WTC11 (cell line): ENCODE data around the gene CNST. TPM values are rescaled to one million over a fixed set of nuclear protein-coding genes. Genes with fewer than 3 reads are reported as not detected.

Experiments used
- ATAC-seq: fragments of 200-7000 bp; cut with Tn5 transposase; 2 replicates; pipeline ENCODE4 v1.10.0; 2021; ENCODE audit warnings: mild to moderate bottlenecking, moderate library complexity
- CTCF ChIA-PET: fragments of 300-600 bp; sonication (Branson Sonifier 250); formaldehyde crosslinking; loops from one replicate; lab custom pipeline; 2021; ENCODE audit warnings: antibody characterized with exemption; lab: Charles Lee
- POLR2A ChIA-PET: fragments of 350-600 bp; sonication (Branson Sonifier 250); formaldehyde crosslinking; loops from one replicate; lab custom pipeline; 2021; ENCODE audit warnings: antibody characterized with exemption; lab: Charles Lee
- DNase-seq: peaks from one replicate; pipeline ENCODE4 v3.0.0; 2021; ENCODE audit warnings: low spot score
- H3K27ac Mint-ChIP-seq: 2 replicates; pipeline ENCODE4 v1.8.0; 2021; ENCODE audit warnings: mixed read lengths
- H3K27me3 Mint-ChIP-seq: 2 replicates; pipeline ENCODE4 v1.8.0; 2021; ENCODE audit warnings: low read depth, mild to moderate bottlenecking, moderate library complexity, mixed read lengths
- H3K36me3 Mint-ChIP-seq: 2 replicates; pipeline ENCODE4 v1.8.0; 2021; ENCODE audit warnings: mixed read lengths
- H3K4me1 Mint-ChIP-seq: 2 replicates; pipeline ENCODE4 v1.8.0; 2022; ENCODE audit warnings: mixed read lengths
- H3K4me3 Mint-ChIP-seq: 2 replicates; pipeline ENCODE4 v1.8.0; 2021; ENCODE audit warnings: mild to moderate bottlenecking, moderate library complexity, mixed read lengths
- H3K9me3 Mint-ChIP-seq: 2 replicates; pipeline ENCODE4 v1.8.0; 2021; ENCODE audit warnings: mixed read lengths
- ATF1 ChIP-seq: sonication (generic); formaldehyde crosslinking; IDR thresholded peaks from 2 replicates; pipeline ENCODE4 v1.8.1; 2023; ENCODE audit warnings: mild to moderate bottlenecking, moderate library complexity, missing genetic modification reagents
- CDX4 ChIP-seq: fragments of 250-450 bp; sonication (Bioruptor Pico); IDR thresholded peaks from 2 replicates; pipeline ENCODE4 v1.9.0; 2021; ENCODE audit warnings: moderate library complexity, mild to moderate bottlenecking, inconsistent platforms, borderline replicate concordance
- ESRRA ChIP-seq: sonication (generic); formaldehyde crosslinking; IDR thresholded peaks from 2 replicates; pipeline ENCODE4 v1.8.1; 2022; ENCODE audit warnings: mild to moderate bottlenecking, missing genetic modification reagents, borderline replicate concordance
- FOXK1 ChIP-seq: sonication (generic); formaldehyde crosslinking; IDR thresholded peaks from 2 replicates; pipeline ENCODE4 v1.8.0; 2022; ENCODE audit warnings: mild to moderate bottlenecking, moderate library complexity, missing genetic modification reagents
- GTF2I ChIP-seq: fragments of 250-450 bp; sonication (Bioruptor Pico); conservative IDR thresholded peaks from 2 replicates; pipeline ENCODE4 v1.4.0; 2021; ENCODE audit warnings: mild to moderate bottlenecking
- NR1H2 ChIP-seq: sonication (generic); formaldehyde crosslinking; IDR thresholded peaks from 2 replicates; pipeline ENCODE4 v1.9.0; 2021; ENCODE audit warnings: mild to moderate bottlenecking, moderate library complexity, missing genetic modification reagents
- PRRX2 ChIP-seq: fragments of 250-450 bp; sonication (Bioruptor Pico); IDR thresholded peaks from 2 replicates; pipeline ENCODE4 v1.8.0; 2021; ENCODE audit warnings: mild to moderate bottlenecking
- SP1 ChIP-seq: sonication (generic); formaldehyde crosslinking; conservative IDR thresholded peaks from 2 replicates; pipeline ENCODE4 v1.8.1; 2022; ENCODE audit warnings: missing genetic modification reagents
- ZNF121 ChIP-seq: sonication (generic); formaldehyde crosslinking; IDR thresholded peaks from 2 replicates; pipeline ENCODE4 v1.8.0; 2023; ENCODE audit warnings: missing genetic modification reagents
- ZNF263 ChIP-seq: sonication (generic); formaldehyde crosslinking; IDR thresholded peaks from 2 replicates; pipeline ENCODE4 v1.8.1; 2022; ENCODE audit warnings: low read depth, mild to moderate bottlenecking, moderate library complexity, missing genetic modification reagents
- ZNF281 ChIP-seq: sonication (generic); formaldehyde crosslinking; IDR thresholded peaks from 2 replicates; pipeline ENCODE4 v1.8.0; 2023; ENCODE audit warnings: mild to moderate bottlenecking, missing genetic modification reagents
- ZNF532 ChIP-seq: fragments of 250-450 bp; sonication (Bioruptor Pico); IDR thresholded peaks from 2 replicates; pipeline ENCODE4 v1.9.0; 2021; ENCODE audit warnings: mild to moderate bottlenecking, borderline replicate concordance
- ZSCAN18 ChIP-seq: fragments of 250-450 bp; sonication (Bioruptor Pico); IDR thresholded peaks from 2 replicates; pipeline ENCODE4 v2.1.2; 2022; ENCODE audit warnings: mild to moderate bottlenecking, moderate library complexity
- total RNA-seq: library from RNA; stranded (reverse); gene quantifications from 3 replicates; pipeline ENCODE4 v1.2.3, GENCODE V29; 2021

The CNST gene
- total RNA-seq, 1 experiment from 2014 or later: 18.4 TPM

- H3K36me3 Mint-ChIP-seq: no peaks in the 10 kb centered on the region
Measured at GRCh38 chr1:246577720-246578106, 11.5 kb downstream of the CNST start.

GRCh38 chr1:246579818-246580217 lies 13.6 kb downstream of the CNST start:
- CTCF ChIA-PET: no interaction called here
- POLR2A ChIA-PET: no interaction called here

More at GRCh38 chr1:246577720-246578106, 11.5 kb downstream of the CNST start:
- Mint-ChIP-seq H3K27me3 (no peaks in the 10 kb centered on the region), H3K27ac (no peak overlapping the region), H3K4me1 (no peaks in the 10 kb centered on the region), H3K4me3 (no peak overlapping the region), H3K9me3 (no peaks in the 10 kb centered on the region)
- ChIA-PET CTCF (no interaction called here), POLR2A (no interaction called here)
- TF ChIP-seq PRRX2 (CRISPR knock-in tag): no peak
- no peak for TF ChIP-seq ZNF281 (CRISPR knock-in tag)
- no peak for TF ChIP-seq ZNF121 (CRISPR knock-in tag)
- ATAC-seq (no peak), DNase-seq (no peak)

GRCh38 chr1:246580497-246581370 lies 14.5 kb downstream of the CNST start:
- ATAC-seq (no peak), DNase-seq (no peak)
- Mint-ChIP-seq H3K4me1 (no peaks in the 10 kb centered on the region), H3K4me3 (no peak overlapping the region), H3K27ac (no peak overlapping the region), H3K36me3 (no peaks in the 10 kb centered on the region), H3K27me3 (no peaks in the 10 kb centered on the region), H3K9me3 (no peaks in the 10 kb centered on the region)
- ChIA-PET CTCF (no interaction called here), POLR2A (no interaction called here)
- no peak for TF ChIP-seq ESRRA
- TF ChIP-seq NR1H2 (CRISPR knock-in tag): no peak

More at GRCh38 chr1:246579818-246580217, 13.6 kb downstream of the CNST start:
- no peak overlapping the region for H3K4me3 Mint-ChIP-seq
- DNase-seq: no peak
- H3K27ac Mint-ChIP-seq: no peak overlapping the region
- no peak for ATAC-seq
- TF ChIP-seq FOXK1 (CRISPR knock-in tag) (no peak), ZNF281 (CRISPR knock-in tag) (no peak), GTF2I (CRISPR knock-in tag) (no peak)
- TF ChIP-seq, all 79 proteins: peak for 0
- H3K4me1 Mint-ChIP-seq: no peaks in the 10 kb centered on the region
- H3K9me3 Mint-ChIP-seq: no peaks in the 10 kb centered on the region
- H3K36me3 Mint-ChIP-seq: no peaks in the 10 kb centered on the region
- no peaks in the 10 kb centered on the region for H3K27me3 Mint-ChIP-seq

- POLR2A ChIA-PET: no interaction called here
- no peak for ATAC-seq
- TF ChIP-seq SP1 (CRISPR knock-in tag): no peak
- no peak for TF ChIP-seq CDX4 (CRISPR knock-in tag)
- no peak for TF ChIP-seq ZNF532 (CRISPR knock-in tag)
- TF ChIP-seq ZSCAN18 (CRISPR knock-in tag): no peak
- no peak for TF ChIP-seq ATF1 (CRISPR knock-in tag)
- TF ChIP-seq ZNF263: no peak
Measured at GRCh38 chr1:246582301-246583055, 16.2 kb downstream of the CNST start.

More at GRCh38 chr1:246582301-246583055, 16.2 kb downstream of the CNST start:
- Mint-ChIP-seq H3K36me3 (no peaks in the 10 kb centered on the region), H3K9me3 (no peaks in the 10 kb centered on the region), H3K27me3 (no peaks in the 10 kb centered on the region), H3K4me3 (no peak overlapping the region), H3K27ac (no peak overlapping the region), H3K4me1 (no peaks in the 10 kb centered on the region)
- no peak for DNase-seq
- CTCF ChIA-PET: no interaction called here
